GM12891 (cell line): ENCODE data around the gene GOT2.

Source experiments
- POLR2A ChIP-seq: IDR thresholded peaks from 2 replicates; pipeline ENCODE4 v1.6.1; 2011; ENCODE audit warnings: low read depth, low read length, control low read depth
- POLR2AphosphoS5 ChIP-seq: IDR thresholded peaks from 2 replicates; pipeline ENCODE4 v1.6.1; 2011; ENCODE audit warnings: low read depth, low read length, control low read depth
- SPI1 ChIP-seq: IDR thresholded peaks from 2 replicates; pipeline ENCODE4 v1.6.1; 2011; ENCODE audit warnings: low read depth, low read length, control low read depth

DNA sequence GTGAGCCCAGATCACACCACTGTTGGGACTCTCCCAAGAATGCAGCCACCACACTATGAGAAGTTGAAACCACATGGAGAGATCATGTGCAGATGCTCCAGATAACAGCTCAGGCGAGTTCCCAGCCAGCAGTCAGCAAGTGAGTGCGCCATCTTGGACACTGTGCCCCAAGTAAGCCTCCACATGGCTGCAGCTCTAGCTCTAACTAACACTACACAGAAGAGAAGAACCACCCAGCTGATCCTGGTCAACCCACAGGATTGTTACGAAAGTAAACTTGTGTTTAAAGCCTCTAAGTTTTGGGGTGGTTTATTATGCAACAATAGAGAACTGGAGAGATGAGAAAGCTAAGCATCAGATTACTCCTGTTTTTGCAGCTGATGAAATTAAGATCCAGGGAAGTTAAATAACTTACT lies 75.3 kb downstream of the GOT2 start:
- TF ChIP-seq POLR2A: no peak
- TF ChIP-seq POLR2AphosphoS5: no peak
- TF ChIP-seq SPI1: no peak
